ENCODE results near the gene BLVRB. TPM values are rescaled to one million over a fixed set of nuclear protein-coding genes. Genes with fewer than 3 reads are reported as not detected.

BLVRB gene
- total RNA-seq, 2 experiments from 2014 or later: 4.3 to 5.2 TPM

- intact Hi-C loops (cut with DNase I, micrococcal nuclease): loop anchor here (1.0 to 10.0 kb wide), 3 partner anchors 16 to 618 kb away; partner anchors contain the start of gene AKT2 (in 1 of the 2)
- Mint-ChIP-seq H3K27ac (peak overlapping the region; percentile 86), H3K4me3 (peak overlapping the region; percentile 96), H3K4me1 (ENCODE audit: low read depth) (peaks cover 18% of the 10 kb centered on the region), H3K9me3 (no peaks in the 10 kb centered on the region), H3K27me3 (no peaks in the 10 kb centered on the region), H3K36me3 (ENCODE audit: low read depth) (peaks cover 29% of the 10 kb centered on the region)
- DNase-seq: no peak
- Histone ChIP-seq H3K36me3 (ENCODE audit: insufficient read depth, low read length) (peaks cover 21% of the 10 kb centered on the region), H3K4me3 (ENCODE audit: low read length) (peak overlapping the region; percentile 75), H3K27ac (ENCODE audit: low read depth in 1 of 2, low read length in 2 of 2) (peak overlapping the region; percentile 27 to 64), H3K27me3 (ENCODE audit: control insufficient read depth in 1 of 2, insufficient read depth in 2 of 2, low read length in 2 of 2) (no peaks in the 10 kb centered on the region), H3K4me1 (ENCODE audit: insufficient read depth, low read length) (peaks cover 18% of the 10 kb centered on the region), H3K9me3 (ENCODE audit: control insufficient read depth in 1 of 2, insufficient read depth in 1 of 2, low read length in 2 of 2) (no peaks in the 10 kb centered on the region)
- POLR2A ChIA-PET: interaction anchor here (0.6 to 4.6 kb wide), 16 partner anchors 10 to 821 kb away, joined by 3 to 71 read pairs (median 6); partner anchors contain the start of genes ACTMAP, AKT2, BLVRB and C19orf47
- ATAC-seq (ENCODE audit: poor library complexity): no peak
- TF ChIP-seq, protein P1, sequence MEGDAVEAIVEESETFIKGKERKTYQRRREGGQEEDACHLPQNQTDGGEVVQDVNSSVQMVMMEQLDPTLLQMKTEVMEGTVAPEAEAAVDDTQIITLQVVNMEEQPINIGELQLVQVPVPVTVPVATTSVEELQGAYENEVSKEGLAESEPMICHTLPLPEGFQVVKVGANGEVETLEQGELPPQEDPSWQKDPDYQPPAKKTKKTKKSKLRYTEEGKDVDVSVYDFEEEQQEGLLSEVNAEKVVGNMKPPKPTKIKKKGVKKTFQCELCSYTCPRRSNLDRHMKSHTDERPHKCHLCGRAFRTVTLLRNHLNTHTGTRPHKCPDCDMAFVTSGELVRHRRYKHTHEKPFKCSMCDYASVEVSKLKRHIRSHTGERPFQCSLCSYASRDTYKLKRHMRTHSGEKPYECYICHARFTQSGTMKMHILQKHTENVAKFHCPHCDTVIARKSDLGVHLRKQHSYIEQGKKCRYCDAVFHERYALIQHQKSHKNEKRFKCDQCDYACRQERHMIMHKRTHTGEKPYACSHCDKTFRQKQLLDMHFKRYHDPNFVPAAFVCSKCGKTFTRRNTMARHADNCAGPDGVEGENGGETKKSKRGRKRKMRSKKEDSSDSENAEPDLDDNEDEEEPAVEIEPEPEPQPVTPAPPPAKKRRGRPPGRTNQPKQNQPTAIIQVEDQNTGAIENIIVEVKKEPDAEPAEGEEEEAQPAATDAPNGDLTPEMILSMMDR (IDR thresholded peaks at IDR 0.05): no peak
- CTCF ChIA-PET: interaction anchor here (1.7 to 4.2 kb wide), 2 partner anchors 22 to 23 kb away, joined by 4 to 32 read pairs; partner anchors contain the start of gene BLVRB
Measured at GRCh38 chr19:40442328-40443130, 23.0 kb downstream of the BLVRB start.

GRCh38 chr19:40441719-40442253 lies 23.8 kb downstream of the BLVRB start:
- ATAC-seq (ENCODE audit: poor library complexity) (no peak), DNase-seq (no peak)
- peaks cover 29% of the 10 kb centered on the region for H3K36me3 Mint-ChIP-seq (ENCODE audit: low read depth)
- no peaks in the 10 kb centered on the region for H3K27me3 Mint-ChIP-seq
- Histone ChIP-seq H3K36me3 (ENCODE audit: insufficient read depth, low read length) (peaks cover 21% of the 10 kb centered on the region), H3K27ac (ENCODE audit: low read depth in 1 of 2, low read length in 2 of 2) (no peak overlapping the region), H3K4me1 (ENCODE audit: insufficient read depth, low read length) (peaks cover 18% of the 10 kb centered on the region), H3K4me3 (ENCODE audit: low read length) (no peak overlapping the region), H3K27me3 (ENCODE audit: control insufficient read depth in 1 of 2, insufficient read depth in 2 of 2, low read length in 2 of 2) (no peaks in the 10 kb centered on the region), H3K9me3 (ENCODE audit: control insufficient read depth in 1 of 2, insufficient read depth in 1 of 2, low read length in 2 of 2) (no peaks in the 10 kb centered on the region)
- intact Hi-C loops (cut with DNase I, micrococcal nuclease): loop anchor here (2.0 to 10.0 kb wide), 3 partner anchors 15 to 617 kb away; partner anchors contain the start of gene AKT2 (in 1 of the 2)
- H3K4me3 Mint-ChIP-seq: peak overlapping the region; percentile 96
- POLR2A ChIA-PET: interaction anchor here (3.6 to 4.6 kb wide), 2 partner anchors 15 to 23 kb away, joined by 28 to 70 read pairs; partner anchors contain the start of genes BLVRB and SERTAD1
- no peak overlapping the region for H3K27ac Mint-ChIP-seq
- CTCF ChIA-PET: interaction anchor here (1.7 to 4.2 kb wide), 2 partner anchors 21 to 24 kb away, joined by 4 to 32 read pairs; partner anchors contain the start of gene BLVRB
- H3K4me1 Mint-ChIP-seq (ENCODE audit: low read depth): peaks cover 18% of the 10 kb centered on the region
- H3K9me3 Mint-ChIP-seq: no peaks in the 10 kb centered on the region
- TF ChIP-seq, protein P1 (IDR thresholded peaks at IDR 0.05): no peak

DNA sequence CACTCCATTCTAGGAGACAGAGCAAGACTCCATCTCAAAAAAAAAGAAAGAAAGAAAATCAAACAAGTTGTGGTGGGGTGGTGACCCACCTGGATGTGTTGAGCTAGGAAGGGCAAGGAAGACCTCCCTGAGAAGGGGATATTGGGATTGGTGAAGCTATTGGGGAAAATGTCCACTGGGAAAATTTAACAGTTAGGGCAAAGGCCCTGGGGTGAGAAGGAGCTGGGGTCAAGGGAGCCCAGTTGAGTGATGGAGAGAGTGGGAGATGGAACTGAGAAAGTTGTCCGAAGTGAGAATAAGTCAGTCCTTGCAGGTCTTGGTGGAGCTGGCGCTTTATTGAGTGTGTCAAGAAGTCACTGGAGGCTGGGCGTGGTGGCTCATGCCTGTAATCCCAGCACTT lies 27.3 kb downstream of the BLVRB start:
- Histone ChIP-seq H3K27me3 (ENCODE audit: control insufficient read depth in 1 of 2, insufficient read depth in 2 of 2, low read length in 2 of 2) (no peaks in the 10 kb centered on the region), H3K4me3 (ENCODE audit: low read length) (no peak overlapping the region), H3K9me3 (ENCODE audit: control insufficient read depth in 1 of 2, insufficient read depth in 1 of 2, low read length in 2 of 2) (no peaks in the 10 kb centered on the region), H3K4me1 (ENCODE audit: insufficient read depth, low read length) (peaks cover 20% of the 10 kb centered on the region), H3K27ac (ENCODE audit: low read depth in 1 of 2, low read length in 2 of 2) (no peak overlapping the region), H3K36me3 (ENCODE audit: insufficient read depth, low read length) (peaks cover 21% of the 10 kb centered on the region)
- Mint-ChIP-seq H3K9me3 (no peaks in the 10 kb centered on the region), H3K27me3 (no peaks in the 10 kb centered on the region), H3K4me3 (peak overlapping the region; percentile 38), H3K4me1 (ENCODE audit: low read depth) (peaks cover 24% of the 10 kb centered on the region), H3K36me3 (ENCODE audit: low read depth) (peaks cover 15% of the 10 kb centered on the region), H3K27ac (no peak overlapping the region)
- intact Hi-C loops (cut with DNase I, micrococcal nuclease): no loop called here
- ATAC-seq (ENCODE audit: poor library complexity): no peak
- no peak for DNase-seq
- ChIA-PET CTCF (no interaction called here), POLR2A (interaction anchor here (1.5 kb wide), 1 partner anchor 12 kb away, joined by 10 read pairs; the partner anchor contains the start of gene SERTAD1)
- TF ChIP-seq, protein P1 (IDR thresholded peaks at IDR 0.05): no peak

All from CD4-positive, alpha-beta T cell (primary cell).